GM18519 (cell line): ENCODE results near the gene STK24.

ENCODE experiments used
- ATAC-seq: cut with Tn5 transposase; IDR thresholded peaks from one replicate; pipeline ENCODE4 v1.9.1; 2021; ENCODE audit warnings: mild to moderate bottlenecking, moderate library complexity; ENCODE audit not compliant: unreplicated experiment, low FRiP score

STK24 gene

DNA sequence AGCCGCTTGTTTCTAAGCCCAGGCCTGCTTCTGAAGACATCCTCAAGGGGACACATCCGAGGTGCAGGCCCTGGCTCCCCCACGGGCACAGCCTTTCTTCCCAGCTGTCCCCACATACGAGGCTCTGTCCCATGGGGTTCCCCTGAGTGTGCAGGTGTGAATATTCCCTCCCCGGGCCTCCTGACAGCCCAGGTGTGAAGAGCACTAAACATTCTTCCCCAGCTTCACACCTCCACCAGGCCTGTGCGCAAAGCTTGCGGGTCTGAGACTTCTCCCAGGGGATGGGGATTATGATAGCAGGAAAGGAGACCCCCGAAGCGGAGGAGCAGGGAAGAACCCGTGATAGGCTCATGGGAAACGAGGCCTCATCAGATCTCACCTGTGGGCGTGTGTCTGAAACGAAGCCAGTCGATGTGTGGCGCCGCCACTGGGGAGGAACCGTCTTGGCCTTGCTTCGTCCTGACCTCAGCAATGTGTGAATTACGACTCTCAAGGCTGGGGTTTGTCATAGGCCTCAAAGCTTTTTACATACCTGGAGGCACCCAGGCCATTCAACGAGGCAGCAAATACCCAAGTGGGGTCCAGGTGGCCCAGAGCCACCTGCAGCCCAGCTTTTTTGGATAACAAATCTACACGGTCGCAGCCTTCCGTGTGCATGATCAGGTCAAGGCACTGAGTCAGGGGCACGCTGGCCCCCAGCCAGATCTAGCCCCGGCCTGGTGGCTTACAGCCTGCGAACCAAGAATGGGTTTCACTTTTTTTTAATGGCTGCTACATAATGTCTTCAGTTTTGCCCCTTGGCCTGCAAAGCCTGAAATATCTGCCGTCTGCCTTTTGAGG is 134.3 kb downstream of the STK24 start:
- ATAC-seq, result no peak

DNA sequence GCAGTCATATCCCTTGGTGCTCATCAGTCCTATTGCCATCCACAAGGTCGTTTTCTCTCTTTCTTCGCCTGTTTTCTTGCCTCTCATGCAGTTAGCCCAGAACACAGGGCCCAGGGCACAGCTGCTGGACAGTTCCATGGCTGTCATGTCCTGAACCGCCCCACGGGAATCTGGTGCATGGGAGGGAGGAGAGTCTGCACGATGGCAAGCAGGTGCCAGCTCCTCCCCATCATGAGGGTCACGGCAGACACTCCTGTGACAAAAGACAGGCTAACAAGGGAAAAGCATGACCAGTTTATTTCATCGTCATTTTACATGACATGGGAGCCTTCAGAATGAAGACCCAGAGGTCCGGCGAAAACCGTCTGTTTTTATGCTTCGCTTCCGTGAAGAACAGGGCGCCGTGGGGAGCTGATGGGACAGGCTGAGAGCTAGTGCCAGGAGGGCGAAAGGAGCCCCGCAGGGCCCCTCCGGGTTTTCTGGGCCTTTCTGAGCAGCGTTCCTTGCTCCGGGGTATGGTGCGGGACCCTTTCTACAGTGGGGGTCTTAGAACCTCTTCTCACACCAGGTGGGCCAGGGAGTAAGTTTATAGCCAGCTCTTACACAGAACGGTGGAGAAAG is 135.7 kb downstream of the STK24 start:
- ATAC-seq, result no peak

DNA sequence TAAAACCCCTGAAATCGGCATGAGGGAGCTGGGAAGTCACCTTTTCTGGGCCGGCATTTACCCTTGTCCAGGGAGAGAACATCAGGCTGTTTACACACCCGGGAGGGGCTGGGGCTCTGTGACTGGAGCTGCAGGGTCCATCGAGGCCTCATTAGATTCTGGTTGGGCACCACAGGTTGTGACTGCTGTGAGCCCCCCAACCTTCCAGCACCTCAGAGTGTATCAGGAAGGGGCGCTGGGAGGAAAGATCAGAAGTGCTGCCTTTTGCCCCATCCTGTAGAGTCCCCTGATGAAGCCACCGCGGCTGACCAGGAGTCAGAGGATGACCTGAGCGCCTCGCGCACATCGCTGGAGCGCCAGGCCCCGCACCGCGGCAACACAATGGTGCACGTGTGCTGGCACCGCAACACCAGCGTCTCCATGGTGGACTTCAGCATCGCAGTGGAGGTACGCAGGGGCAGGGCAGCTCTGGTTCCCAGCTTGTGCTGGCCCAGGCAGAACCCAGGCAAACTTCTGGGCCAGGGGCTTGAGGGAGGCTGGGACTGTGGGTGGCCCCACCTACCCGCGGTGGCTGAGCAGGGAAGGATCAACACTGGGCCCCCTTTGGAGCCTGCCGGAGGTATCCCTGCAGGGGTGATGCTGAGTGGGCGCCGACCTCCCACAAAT is 136.4 kb downstream of the STK24 start:
- ATAC-seq, result no peak

DNA sequence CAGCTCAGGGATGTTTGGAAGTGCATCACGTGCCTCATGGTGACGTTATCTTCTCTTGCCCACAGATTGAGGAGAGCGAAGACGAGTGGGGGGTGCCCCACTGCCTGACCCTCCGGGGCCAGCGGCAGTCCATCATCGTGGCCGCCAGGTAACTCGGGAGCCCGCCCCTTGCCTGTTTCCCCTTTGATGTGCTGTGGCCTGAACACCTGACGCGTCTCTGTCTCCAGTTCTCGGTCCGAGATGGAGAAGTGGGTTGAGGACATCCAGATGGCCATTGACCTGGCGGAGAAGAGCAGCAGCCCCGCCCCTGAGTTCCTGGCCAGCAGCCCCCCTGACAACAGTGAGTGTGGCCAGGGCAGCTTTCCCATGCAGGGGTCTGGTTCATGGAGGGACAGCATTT is 137.0 kb downstream of the STK24 start:
- no peak for ATAC-seq

DNA sequence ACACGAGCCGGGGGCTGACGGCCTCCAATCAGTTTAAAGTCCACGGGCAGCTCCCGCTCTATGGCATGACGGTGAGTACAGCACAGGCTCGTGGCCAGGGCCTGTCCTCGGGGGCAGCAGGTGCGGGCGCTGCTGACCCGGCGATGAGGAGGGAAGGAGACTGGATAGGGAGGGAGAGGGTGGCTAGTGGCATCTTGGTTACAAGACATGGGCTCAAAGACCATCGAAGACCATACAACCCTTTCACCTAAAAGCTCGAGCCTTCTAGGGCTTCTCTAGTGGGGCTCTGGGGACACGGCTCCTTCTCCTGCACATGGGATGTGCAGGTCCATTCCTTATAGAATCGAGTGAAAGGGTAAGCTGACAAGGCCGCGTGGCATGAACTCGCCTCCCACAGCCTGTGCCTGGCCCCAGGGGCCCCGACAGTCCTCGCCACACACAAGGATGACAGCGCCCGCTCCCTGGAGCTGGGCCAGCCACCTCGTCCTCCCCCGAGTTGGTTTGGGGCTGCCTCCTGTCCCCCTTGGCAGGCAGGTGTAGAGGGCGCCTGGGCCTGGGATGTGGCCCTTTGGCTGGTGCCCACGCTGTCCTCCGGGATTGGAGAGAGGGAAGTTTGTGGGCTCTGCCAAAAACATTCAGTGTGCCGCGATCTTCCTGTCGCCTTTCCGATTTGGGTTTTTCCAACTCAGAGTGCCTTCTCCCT is 137.6 kb downstream of the STK24 start:
- no peak for ATAC-seq

DNA sequence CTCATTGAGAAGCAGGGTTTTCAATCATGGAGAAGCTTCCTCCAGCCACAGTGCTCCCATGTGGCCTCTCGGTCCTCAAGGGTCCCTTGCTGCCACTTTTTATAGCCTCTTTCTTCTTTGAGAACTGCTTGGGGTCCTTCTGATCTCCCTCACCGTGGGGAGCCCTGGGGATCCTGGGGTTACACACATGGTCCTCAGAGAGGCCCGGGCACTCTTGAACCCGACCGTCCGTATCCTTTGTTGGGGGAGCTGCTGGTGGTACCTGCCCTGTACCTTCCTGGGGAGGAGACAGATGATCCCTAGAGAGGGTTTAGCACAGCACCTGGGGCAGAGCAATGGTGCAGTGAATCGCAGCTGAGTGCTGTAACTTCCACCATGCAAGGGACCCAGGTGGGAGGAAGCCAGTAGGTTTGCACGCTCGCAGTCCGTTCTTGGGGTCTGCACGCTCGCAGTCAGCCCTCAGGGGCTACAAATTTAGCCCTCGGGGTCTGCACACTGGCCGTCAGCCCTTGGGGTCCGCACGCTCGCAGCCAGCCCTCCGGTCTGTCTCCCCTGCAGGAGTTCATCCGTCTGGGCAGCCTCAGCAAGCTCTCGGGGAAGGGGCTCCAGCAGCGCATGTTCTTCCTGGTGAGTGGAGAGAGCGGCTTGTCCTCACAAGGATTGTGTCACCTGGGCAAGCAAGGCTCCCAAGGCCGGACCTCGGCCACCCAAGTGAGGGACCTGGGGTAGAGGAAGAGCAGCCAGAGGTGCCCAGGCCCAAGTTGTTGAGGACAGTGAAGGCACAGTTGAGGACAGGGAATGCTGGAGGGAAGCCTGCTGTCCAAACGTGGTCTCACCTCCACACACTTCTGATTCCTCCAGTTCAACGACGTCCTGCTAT is 138.4 kb downstream of the STK24 start:
- ATAC-seq, result no peak

DNA sequence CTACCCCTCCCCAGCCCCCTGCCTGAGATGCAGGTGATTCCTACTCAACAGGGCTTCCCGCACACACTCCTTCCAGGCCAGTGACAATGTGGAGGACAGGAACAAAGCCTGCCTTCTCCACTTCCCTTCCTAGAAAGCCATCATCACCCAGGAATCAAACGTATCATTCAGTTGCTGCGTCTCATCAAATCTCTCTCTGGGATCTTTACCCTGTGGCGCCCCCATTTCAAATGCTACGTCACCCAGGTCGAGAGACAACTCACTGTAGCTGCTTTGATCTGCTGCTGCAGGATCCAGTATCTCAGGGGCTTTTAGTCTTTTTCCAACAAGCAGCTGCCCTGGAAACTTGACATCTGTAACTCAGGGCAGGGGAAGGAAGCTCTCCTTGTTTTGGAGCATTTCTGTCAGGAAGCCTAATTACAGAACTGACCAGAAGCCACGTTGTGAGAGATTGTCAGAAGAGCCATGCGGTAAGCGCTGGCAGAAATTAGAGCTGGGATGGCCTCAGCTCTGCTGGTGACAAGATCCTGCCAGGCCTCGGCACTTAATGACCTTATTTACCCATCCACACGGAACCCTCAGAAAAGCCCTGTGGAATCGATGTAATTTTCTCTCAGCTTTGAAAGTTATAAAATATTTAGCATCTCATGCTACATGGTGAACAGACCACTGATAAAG is 140.5 kb downstream of the STK24 start:
- no peak for ATAC-seq

DNA sequence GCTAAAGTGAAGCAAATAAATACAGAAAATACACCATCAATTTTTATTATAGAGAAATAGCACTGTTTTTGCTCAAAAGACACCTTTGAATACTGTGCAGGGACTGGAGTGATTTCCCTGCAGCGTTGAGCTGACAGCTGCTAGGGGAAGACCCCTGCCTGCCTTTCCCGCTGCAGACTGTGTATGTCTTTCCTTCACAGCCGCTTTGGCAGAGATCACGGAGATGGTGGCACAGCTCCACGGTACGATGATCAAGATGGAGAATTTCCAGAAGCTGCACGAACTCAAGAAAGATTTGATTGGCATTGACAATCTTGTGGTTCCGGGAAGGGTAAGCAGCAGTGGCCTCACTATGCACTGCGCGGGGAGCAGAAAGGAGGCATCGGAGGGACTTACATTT is 141.5 kb downstream of the STK24 start:
- ATAC-seq, result no peak

DNA sequence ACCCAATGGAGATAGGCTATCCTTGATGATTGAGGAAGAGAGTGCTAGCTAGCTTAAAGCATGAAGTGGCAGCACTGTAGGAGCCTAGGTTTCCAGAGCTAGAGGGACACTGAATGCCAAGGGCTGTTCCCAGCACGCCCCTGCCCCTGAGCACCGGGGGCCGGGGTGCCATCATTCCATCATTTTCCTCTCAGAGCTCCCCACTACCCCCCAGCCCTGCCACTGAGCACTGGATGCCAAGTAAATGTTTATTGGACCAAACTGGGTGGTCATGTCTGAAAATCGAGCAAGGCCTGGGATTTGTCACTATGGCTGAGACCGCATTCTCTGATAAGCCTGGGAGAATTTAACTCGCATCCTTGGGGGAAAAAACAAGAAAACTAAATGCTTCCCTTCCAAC is 142.8 kb downstream of the STK24 start:
- no peak for ATAC-seq

DNA sequence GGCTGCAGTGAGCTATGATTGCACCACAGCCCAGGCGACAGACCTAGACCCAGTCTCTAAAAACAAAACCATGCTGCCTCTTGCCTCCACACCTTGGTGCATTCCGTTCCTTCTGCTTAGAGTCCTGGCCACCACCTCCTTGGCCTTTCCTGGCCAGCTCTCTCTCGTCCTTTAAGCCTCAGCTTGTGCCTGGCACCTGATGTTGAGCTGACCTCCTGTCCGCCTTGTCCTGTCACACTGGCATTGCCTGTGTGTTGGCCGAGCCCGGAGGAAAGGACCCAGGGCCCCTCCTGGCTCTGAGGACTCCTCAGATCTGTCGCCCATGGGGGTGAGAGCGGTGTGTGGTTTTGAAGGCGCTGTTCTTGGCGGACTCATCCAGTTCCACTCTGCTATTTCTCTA is 143.3 kb downstream of the STK24 start:
- no peak for ATAC-seq

DNA sequence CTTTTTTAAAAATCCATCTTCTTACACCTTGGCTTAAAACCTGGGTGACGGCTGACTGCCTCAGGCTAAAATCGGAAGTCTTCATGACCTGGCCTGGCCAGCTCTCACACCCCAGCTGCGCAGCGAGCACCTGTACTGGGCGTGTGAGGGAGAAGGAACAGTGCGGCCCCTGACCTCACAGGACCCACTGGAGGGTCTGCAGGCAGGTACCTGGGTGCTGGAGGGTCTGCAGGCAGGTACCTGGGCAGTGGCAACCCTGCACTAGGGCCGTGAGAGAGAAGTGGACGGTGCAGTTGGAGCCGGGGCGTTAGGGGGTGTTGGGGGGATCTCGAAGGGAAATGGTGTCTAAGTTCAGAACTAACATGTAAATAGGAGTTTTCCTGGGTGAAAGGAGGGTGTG is 144.3 kb downstream of the STK24 start:
- ATAC-seq, result no peak

DNA sequence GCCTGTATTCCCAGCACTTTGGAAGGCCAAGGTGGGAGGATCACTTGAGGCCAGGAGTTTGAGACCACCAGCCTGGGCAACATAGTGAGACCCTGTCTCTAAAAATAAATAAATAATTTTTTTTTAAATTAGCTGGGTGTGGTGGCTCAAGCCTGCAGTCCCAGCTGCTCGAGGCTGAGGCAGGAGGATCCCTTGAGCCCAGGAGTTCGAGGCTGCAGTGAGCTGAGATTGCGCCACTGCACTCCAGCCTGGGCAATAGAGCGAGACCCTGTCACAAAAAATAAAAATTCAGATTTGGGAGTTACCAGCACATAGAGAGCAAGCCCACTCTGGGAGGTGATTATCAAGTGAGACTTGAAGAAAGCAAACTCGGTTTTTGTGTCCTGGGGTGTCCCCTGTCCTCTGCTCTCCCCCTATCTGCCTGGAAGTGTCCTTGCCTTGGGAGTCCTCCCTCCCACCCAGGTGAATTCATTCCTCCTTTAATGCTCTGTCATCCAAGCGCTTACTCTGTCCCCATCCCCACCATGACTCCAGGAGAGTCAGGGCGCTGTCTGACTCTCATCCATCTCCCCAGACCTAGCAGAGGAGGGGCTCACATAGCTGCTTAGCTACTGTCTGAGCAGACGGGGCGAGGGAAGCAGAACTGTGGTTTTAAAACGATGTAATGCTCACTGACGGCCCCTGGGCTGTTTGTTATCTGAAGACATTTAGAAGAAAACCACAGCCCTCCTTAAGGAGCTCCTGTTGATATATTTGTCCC is 146.8 kb downstream of the STK24 start:
- ATAC-seq, result no peak

DNA sequence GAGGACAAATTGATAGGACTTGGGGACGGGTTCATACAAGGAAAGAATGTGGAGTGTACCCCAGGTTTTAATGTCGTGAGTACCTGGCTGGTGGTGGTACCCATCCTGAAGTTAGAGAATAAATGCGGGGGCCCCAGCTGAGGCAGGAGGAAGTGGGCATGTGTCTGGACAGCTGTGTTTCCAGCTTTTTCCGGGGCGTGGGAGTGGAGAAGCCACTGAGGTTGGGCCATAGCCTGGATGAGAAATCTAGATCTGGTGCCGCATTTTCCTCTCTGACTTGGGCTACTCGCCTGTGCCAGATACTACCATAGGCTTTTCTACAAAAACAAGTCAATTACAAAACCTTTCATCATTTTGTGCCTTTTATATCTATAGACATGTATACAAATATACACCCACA is 147.4 kb downstream of the STK24 start:
- ATAC-seq, result no peak

DNA sequence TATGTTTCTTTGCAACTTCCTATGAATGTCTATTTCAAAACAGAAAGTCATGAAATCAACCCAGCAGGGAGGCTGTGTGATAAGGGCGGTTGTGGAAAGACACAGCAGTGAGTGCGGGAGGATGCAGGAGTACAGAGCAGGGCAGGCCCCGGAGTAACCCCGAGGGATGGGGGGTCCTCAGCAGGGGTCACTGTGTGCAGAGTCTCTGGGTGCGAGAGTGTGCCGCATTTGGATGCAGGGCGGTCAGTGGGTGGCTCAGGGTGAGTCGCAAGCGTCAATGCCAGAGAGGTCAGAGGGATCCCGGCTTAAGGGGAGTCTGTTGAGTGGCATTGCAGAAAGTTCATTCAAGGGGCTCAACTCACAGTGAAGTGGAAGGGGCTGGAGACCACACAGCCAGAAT is 147.8 kb downstream of the STK24 start:
- no peak for ATAC-seq

DNA sequence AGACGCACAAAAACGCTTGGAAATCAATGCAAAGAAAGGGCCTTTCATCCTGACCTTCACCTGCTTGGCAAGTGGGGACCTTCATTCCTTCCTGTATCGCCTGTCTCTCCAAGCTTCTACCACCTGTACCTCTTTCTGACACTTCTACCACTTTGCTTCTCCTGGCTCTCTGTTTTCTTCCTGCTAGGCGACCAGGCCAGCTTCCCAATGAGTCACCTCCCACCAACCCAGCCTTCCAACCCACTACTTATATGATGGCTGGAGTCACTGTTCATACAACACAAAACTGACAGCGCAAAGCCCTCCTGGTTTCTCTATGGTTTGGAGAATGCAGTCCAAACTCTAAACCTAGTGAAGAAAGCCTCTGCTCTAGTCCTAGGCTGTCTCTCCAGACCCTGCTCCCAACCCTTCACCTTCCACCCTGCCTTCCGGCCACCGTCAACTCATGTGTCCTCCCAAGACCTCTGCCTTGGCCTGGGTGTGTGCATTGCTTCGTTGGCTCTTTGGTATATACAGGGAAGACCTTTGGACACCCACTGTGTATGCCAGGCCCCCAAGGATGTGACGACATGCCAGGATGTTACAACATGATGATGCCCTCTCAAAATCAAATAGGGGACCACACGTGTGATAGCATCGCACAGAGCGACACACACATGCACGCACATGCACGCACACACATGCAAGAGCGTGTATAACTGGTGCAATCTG is 148.5 kb downstream of the STK24 start:
- ATAC-seq, result no peak

DNA sequence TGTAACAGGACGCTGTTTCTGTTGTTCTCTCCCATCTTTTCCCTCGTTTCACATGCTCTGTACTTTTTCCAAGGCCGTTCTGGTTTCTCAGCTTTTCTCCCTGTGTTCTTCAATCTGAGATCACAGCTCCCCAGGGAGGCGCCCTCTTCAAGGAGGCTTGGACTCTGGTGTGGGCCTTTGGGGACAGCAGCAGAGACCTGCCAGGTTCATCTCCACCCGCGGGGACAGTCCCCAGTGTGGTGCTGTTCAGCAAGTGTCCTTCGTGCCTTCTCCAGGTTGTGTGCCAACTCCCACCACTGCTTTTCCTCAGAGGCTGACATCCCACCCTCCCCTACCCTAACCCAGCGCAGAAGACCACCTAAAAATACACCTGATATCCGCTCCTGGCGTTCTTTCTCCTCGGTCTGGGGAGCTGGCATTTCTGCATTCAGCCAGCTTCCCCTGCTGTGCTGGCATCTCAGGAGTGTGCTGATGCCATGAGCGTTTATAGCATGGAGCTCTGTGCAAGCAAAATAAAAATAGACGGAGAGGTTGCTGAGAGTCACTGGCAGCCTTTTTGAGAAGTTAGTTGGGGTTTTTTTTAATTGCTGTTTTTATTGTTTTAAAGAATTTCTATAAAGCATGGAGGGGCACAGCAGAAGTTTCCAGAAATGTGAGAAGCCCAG is 149.4 kb downstream of the STK24 start:
- no peak for ATAC-seq

DNA sequence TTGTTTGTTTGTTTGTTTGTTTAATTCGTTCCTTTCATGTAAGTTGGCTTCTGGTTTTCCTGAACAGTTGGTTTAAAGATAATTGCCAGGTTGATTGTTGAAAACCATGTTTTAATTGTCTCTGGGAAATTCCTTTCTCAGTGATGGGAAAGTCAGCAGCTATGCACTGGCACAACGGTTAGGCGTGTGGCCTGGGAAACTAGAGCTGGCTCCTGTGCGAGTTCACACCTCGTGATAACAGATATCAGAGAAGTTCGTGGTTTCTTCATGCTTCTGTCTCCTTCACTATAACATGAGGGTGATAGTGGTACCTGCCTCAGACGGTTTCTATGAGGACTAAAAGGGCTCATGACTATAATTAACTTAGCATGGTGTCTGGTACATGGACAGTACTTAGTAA is 153.5 kb downstream of the STK24 start:
- ATAC-seq, result no peak

DNA sequence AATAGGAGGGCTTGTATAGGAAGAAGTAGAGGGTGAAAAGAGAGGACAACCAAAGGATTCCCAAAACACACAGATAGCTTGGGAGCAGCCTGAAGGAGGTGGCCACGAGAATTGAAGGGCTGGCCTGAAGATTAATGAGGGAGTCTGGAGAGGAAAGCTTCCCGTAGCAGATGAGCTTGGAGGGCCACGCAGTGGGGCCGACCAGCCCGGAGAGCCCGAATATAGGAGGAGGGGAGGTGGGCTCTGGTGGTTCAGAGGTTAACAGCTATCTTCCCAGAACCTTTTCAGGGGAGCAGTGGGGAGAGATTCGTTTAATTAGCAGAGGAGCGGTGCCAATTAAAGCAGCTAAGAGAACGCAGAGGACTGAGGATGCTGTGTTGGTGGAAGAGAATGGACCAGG is 154.9 kb downstream of the STK24 start:
- ATAC-seq, result no peak
